NCI-H1105 treated with DMSO at 0.1 percent for 48 hours (cell line): Measurements from ENCODE around the gene MBD3.
"Not testable (repeated sequence)": the region's sequence is repeated elsewhere in the genome, so short reads cannot be mapped to it uniquely, and the experiment has no call there.

Experiments
- DNase-seq: peaks from one replicate; lab custom pipeline; 2025; lab: John Stamatoyannopoulos, UW

The MBD3 gene

GRCh38 chr19:1539749-1540148 is 52.9 kb downstream of the MBD3 start:
- not testable (repeated sequence) for DNase-seq

- DNase-seq: no peak
Measured at GRCh38 chr19:1538978-1539377, 53.7 kb downstream of the MBD3 start.

GRCh38 chr19:1535699-1536098 is 57.0 kb downstream of the MBD3 start:
- not testable (repeated sequence) for DNase-seq

GRCh38 chr19:1534972-1535371 is 57.7 kb downstream of the MBD3 start:
- no peak for DNase-seq

- DNase-seq: peak; percentile 4
Measured at GRCh38 chr19:1533510-1534150, 59.0 kb downstream of the MBD3 start.

- DNase-seq: no peak
Measured at GRCh38 chr19:1532003-1532402, 60.7 kb downstream of the MBD3 start.

- no peak for DNase-seq
Measured at GRCh38 chr19:1531587-1531986, 61.1 kb downstream of the MBD3 start.

GRCh38 chr19:1530856-1531255 is 61.8 kb downstream of the MBD3 start:
- DNase-seq: not testable (repeated sequence)

GRCh38 chr19:1529430-1529816 is 63.2 kb downstream of the MBD3 start:
- DNase-seq: no peak

- no peak for DNase-seq
Measured at GRCh38 chr19:1528596-1529429, 63.9 kb downstream of the MBD3 start.

GRCh38 chr19:1527650-1528309 is 64.9 kb downstream of the MBD3 start:
- no peak for DNase-seq

GRCh38 chr19:1526979-1527649 is 65.6 kb downstream of the MBD3 start:
- no peak for DNase-seq

GRCh38 chr19:1526066-1526778 is 66.4 kb downstream of the MBD3 start:
- no peak for DNase-seq

- DNase-seq: no peak
Measured at GRCh38 chr19:1525343-1525742, 67.3 kb downstream of the MBD3 start.

- no peak for DNase-seq
Measured at GRCh38 chr19:1524972-1525325, 67.7 kb downstream of the MBD3 start.

GRCh38 chr19:1524287-1524971 is 68.2 kb downstream of the MBD3 start:
- no peak for DNase-seq
